HEK293 (cell line): ENCODE data around the gene TOMM40.

Experiments
- ATF2 ChIP-seq: fragments of 450-650 bp; formaldehyde crosslinking; IDR thresholded peaks from 2 replicates; pipeline ENCODE4 v1.5.1; 2016; ENCODE audit warnings: missing biosample characterization, missing genetic modification characterization, low read depth
- ELK4 ChIP-seq: IDR thresholded peaks from 2 replicates; pipeline ENCODE4 v1.6.1; 2011; ENCODE audit warnings: mild to moderate bottlenecking, low read depth, low read length, borderline replicate concordance
- GFI1B ChIP-seq: fragments of 450-650 bp; formaldehyde crosslinking; IDR thresholded peaks from 2 replicates; pipeline ENCODE4 v1.5.1; 2016; ENCODE audit warnings: missing biosample characterization, missing genetic modification characterization
- HOXA7 ChIP-seq: sonication (generic); formaldehyde crosslinking; IDR thresholded peaks from 2 replicates; pipeline ENCODE4 v1.8.1; 2022; ENCODE audit warnings: missing genetic modification reagents, borderline replicate concordance
- KLF9 ChIP-seq: fragments of 450-650 bp; formaldehyde crosslinking; IDR thresholded peaks from 2 replicates; pipeline ENCODE4 v1.5.1; 2016; ENCODE audit warnings: missing biosample characterization, missing genetic modification characterization, low read depth
- SCRT1 ChIP-seq: fragments of 450-650 bp; formaldehyde crosslinking; IDR thresholded peaks from 2 replicates; pipeline ENCODE4 v1.5.1; 2016; ENCODE audit warnings: missing biosample characterization, missing genetic modification characterization, borderline replicate concordance
- SCRT2 ChIP-seq: fragments of 450-650 bp; formaldehyde crosslinking; IDR thresholded peaks from 2 replicates; pipeline ENCODE4 v1.5.1; 2016; ENCODE audit warnings: missing biosample characterization, missing genetic modification characterization
- TCF7L2 ChIP-seq: IDR thresholded peaks from 2 replicates; pipeline ENCODE4 v1.6.1; 2011; ENCODE audit warnings: low read depth, mild to moderate bottlenecking, inconsistent platforms, low read length, moderate library complexity, borderline replicate concordance
- ZBTB1 ChIP-seq: fragments of 450-650 bp; formaldehyde crosslinking; IDR thresholded peaks from 2 replicates; pipeline ENCODE4 v1.5.1; 2016; ENCODE audit warnings: missing biosample characterization, missing genetic modification characterization
- ZBTB11 ChIP-seq: fragments of 450-650 bp; formaldehyde crosslinking; conservative IDR thresholded peaks from 2 replicates; pipeline ENCODE4 v1.5.1; 2016; ENCODE audit warnings: low read depth, missing biosample characterization, missing genetic modification characterization
- ZBTB7A ChIP-seq: fragments of 450-650 bp; formaldehyde crosslinking; IDR thresholded peaks from 2 replicates; pipeline ENCODE4 v1.5.1; 2016; ENCODE audit warnings: low read depth, missing biosample characterization, missing genetic modification characterization
- ZNF155 ChIP-seq: fragments of 450-650 bp; formaldehyde crosslinking; IDR thresholded peaks from 2 replicates; pipeline ENCODE4 v1.5.1; 2016; ENCODE audit warnings: missing biosample characterization, missing genetic modification characterization
- ZNF19 ChIP-seq: fragments of 450-650 bp; formaldehyde crosslinking; IDR thresholded peaks from 2 replicates; pipeline ENCODE4; 2016; ENCODE audit warnings: missing biosample characterization, missing genetic modification characterization, low read depth
- ZNF223 ChIP-seq: fragments of 450-650 bp; formaldehyde crosslinking; IDR thresholded peaks from 2 replicates; pipeline ENCODE4 v1.5.1; 2016; ENCODE audit warnings: missing biosample characterization, missing genetic modification characterization
- ZNF350 ChIP-seq: fragments of 450-650 bp; formaldehyde crosslinking; IDR thresholded peaks from 2 replicates; pipeline ENCODE4 v1.5.0; 2017; ENCODE audit warnings: missing biosample characterization, mild to moderate bottlenecking, missing genetic modification characterization
- ZNF362 ChIP-seq: fragments of 450-650 bp; formaldehyde crosslinking; IDR thresholded peaks from 2 replicates; pipeline ENCODE4 v1.5.1; 2016; ENCODE audit warnings: missing biosample characterization, missing genetic modification characterization
- ZNF433 ChIP-seq: fragments of 450-650 bp; formaldehyde crosslinking; IDR thresholded peaks from 2 replicates; pipeline ENCODE4 v1.5.1; 2016; ENCODE audit warnings: missing biosample characterization, missing genetic modification characterization, low read depth
- ZNF514 ChIP-seq: fragments of 450-650 bp; formaldehyde crosslinking; IDR thresholded peaks from 2 replicates; pipeline ENCODE4 v1.5.1; 2016; ENCODE audit warnings: missing biosample characterization, missing genetic modification characterization
- ZNF529 ChIP-seq: fragments of 450-650 bp; formaldehyde crosslinking; IDR thresholded peaks from 2 replicates; pipeline ENCODE4 v1.5.1; 2017; ENCODE audit warnings: missing genetic modification characterization, missing biosample characterization; ENCODE audit not compliant: insufficient replicate concordance
- ZNF544 ChIP-seq: fragments of 450-650 bp; formaldehyde crosslinking; IDR thresholded peaks from 2 replicates; pipeline ENCODE4 v1.5.0; 2017; ENCODE audit warnings: missing biosample characterization, missing genetic modification characterization
- ZNF658 ChIP-seq: fragments of 450-650 bp; formaldehyde crosslinking; IDR thresholded peaks from 2 replicates; pipeline ENCODE4; 2016; ENCODE audit warnings: missing biosample characterization, missing genetic modification characterization
- ZNF792 ChIP-seq: fragments of 450-650 bp; formaldehyde crosslinking; IDR thresholded peaks from 2 replicates; pipeline ENCODE4 v1.5.1; 2016; ENCODE audit warnings: missing biosample characterization, missing genetic modification characterization
- ZNF843 ChIP-seq: fragments of 450-650 bp; formaldehyde crosslinking; IDR thresholded peaks from 2 replicates; pipeline ENCODE4 v1.5.1; 2016; ENCODE audit warnings: missing biosample characterization, missing genetic modification characterization
- TF ChIP-seq, protein P1 (sequence below): fragments of 450-650 bp; formaldehyde crosslinking; IDR thresholded peaks from 2 replicates; pipeline ENCODE4 v1.5.1; 2016; ENCODE audit warnings: missing biosample characterization, missing genetic modification characterization, low read depth
- TF ChIP-seq, protein P2 (sequence below): sonication (generic); formaldehyde crosslinking; IDR thresholded peaks from 2 replicates; pipeline ENCODE4 v1.8.1; 2022; ENCODE audit warnings: mild to moderate bottlenecking, moderate library complexity, missing genetic modification reagents
- TF ChIP-seq, protein P3 (sequence below): fragments of 450-650 bp; formaldehyde crosslinking; IDR thresholded peaks from 2 replicates; pipeline ENCODE4 v1.5.1; 2016; ENCODE audit warnings: missing biosample characterization, missing genetic modification characterization

TOMM40 gene

DNA sequence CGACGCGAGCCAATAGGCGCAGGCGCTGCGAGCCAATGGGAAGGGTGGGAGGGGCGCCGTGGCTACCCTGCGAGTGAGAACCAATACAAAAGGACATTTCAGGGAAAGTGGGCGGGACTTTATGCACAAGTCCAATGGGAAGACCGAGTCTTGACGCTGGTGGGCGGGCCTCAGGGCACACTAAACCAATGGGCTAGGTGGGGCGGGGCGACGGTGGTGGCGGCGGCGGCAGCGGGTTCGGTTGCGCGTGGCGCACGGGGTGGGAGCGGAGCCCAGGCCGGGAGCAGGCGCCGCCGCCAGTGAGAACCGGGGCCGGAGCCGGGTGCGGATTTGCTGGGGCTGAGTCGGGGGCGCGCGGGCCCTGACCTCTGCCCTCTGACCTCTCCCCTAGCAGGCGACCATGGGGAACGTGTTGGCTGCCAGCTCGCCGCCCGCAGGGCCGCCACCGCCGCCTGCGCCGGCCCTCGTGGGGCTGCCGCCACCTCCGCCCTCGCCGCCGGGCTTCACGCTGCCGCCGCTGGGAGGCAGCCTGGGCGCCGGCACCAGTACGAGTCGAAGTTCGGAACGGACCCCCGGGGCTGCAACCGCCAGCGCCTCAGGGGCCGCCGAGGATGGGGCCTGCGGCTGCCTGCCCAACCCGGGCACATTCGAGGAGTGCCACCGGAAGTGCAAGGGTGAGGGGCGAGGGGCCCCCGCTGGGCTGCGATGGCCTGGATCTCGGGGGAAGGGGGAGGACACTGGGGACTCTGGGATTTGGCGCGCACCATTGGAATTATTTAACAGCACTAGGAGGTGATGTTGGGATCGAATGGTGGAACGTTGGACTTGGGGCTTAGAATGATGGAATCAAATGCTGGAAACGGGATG is at the start of gene TOMM40 (continued):
- TF ChIP-seq HOXA7 (no peak), ZNF544 (tag by site-specific recombination) (no peak), GFI1B (tag by site-specific recombination) (no peak), ZNF362 (no peak), ZNF19 (no peak), ZNF350 (tag by site-specific recombination) (no peak), ZNF155 (tag by site-specific recombination) (no peak), ZNF514 (no peak), ZNF433 (tag by site-specific recombination) (no peak), ELK4 (no peak), ZNF529 (no peak), SCRT2 (no peak), ZNF658 (tag by site-specific recombination) (no peak), ZNF843 (tag by site-specific recombination) (no peak), SCRT1 (tag by site-specific recombination) (no peak), ZBTB7A (tag by site-specific recombination) (no peak), ZNF792 (tag by site-specific recombination) (no peak), KLF9 (tag by site-specific recombination) (peak; percentile 26), ZNF223 (tag by site-specific recombination) (no peak), ZBTB1 (no peak), ATF2 (tag by site-specific recombination) (no peak), ZBTB11 (peak; percentile 91), TCF7L2 (no peak)
- TF ChIP-seq, protein P1, sequence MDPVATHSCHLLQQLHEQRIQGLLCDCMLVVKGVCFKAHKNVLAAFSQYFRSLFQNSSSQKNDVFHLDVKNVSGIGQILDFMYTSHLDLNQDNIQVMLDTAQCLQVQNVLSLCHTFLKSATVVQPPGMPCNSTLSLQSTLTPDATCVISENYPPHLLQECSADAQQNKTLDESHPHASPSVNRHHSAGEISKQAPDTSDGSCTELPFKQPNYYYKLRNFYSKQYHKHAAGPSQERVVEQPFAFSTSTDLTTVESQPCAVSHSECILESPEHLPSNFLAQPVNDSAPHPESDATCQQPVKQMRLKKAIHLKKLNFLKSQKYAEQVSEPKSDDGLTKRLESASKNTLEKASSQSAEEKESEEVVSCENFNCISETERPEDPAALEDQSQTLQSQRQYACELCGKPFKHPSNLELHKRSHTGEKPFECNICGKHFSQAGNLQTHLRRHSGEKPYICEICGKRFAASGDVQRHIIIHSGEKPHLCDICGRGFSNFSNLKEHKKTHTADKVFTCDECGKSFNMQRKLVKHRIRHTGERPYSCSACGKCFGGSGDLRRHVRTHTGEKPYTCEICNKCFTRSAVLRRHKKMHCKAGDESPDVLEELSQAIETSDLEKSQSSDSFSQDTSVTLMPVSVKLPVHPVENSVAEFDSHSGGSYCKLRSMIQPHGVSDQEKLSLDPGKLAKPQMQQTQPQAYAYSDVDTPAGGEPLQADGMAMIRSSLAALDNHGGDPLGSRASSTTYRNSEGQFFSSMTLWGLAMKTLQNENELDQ = no peak
- TF ChIP-seq, protein P2, sequence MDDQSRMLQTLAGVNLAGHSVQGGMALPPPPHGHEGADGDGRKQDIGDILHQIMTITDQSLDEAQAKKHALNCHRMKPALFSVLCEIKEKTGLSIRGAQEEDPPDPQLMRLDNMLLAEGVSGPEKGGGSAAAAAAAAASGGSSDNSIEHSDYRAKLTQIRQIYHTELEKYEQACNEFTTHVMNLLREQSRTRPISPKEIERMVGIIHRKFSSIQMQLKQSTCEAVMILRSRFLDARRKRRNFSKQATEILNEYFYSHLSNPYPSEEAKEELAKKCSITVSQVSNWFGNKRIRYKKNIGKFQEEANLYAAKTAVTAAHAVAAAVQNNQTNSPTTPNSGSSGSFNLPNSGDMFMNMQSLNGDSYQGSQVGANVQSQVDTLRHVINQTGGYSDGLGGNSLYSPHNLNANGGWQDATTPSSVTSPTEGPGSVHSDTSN = 0 out of 2 replicates have a peak, but pooled peaks have one; percentile 36
- TF ChIP-seq, protein P3, sequence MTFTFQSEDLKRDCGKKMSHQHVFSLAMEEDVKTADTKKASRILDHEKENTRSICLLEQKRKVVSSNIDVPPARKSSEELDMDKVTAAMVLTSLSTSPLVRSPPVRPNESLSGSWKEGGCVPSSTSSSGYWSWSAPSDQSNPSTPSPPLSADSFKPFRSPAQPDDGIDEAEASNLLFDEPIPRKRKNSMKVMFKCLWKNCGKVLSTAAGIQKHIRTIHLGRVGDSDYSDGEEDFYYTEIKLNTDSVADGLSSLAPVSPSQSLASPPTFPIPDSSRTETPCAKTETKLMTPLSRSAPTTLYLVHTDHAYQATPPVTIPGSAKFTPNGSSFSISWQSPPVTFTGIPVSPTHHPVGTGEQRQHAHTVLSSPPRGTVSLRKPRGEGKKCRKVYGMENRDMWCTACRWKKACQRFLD (tag by site-specific recombination) = no peak
